Naive thymus-derived CD8-positive, alpha-beta T cell (primary cell): ENCODE results near the gene SDC3. TPM values are rescaled to one million over a fixed set of nuclear protein-coding genes. Genes with fewer than 3 reads are reported as not detected.

Source experiments
- ATAC-seq, 2 donors: fragments of 150-1000 bp; cut with Tn5 transposase in 1 of 2; sonication (Bioruptor Pico), chemical (Tn5 transposase) in 1 of 2; 1 replicate in 1 of 2; 2 replicates in 1 of 2; pipeline ENCODE4 v1.10.0; 2021; ENCODE audit warnings: mild to moderate bottlenecking in 2 of 2, moderate library complexity in 2 of 2
- POLR2A ChIA-PET: fragments of 350-600 bp; sonication (Branson Sonifier 250); formaldehyde crosslinking; loops from one replicate; lab custom pipeline; 2021; ENCODE audit warnings: antibody characterized with exemption; lab: Charles Lee
- DNase-seq, 10 donors: peaks; one replicate each; pipeline versions ENCODE4 v3.0.0 to v3.0.0-alpha.2; 2020 to 2022
- H3K27ac Mint-ChIP-seq, 10 donors: one replicate each; pipeline ENCODE4 v1.8.0; 2020 to 2022; ENCODE audit warnings: mild to moderate bottlenecking in 10 of 10, mixed read lengths in 10 of 10, moderate library complexity in 4 of 10, inconsistent platforms in 1 of 10
- H3K27me3 Mint-ChIP-seq, 5 donors: one replicate each; pipeline ENCODE4 v1.8.0; 2021 to 2022; ENCODE audit warnings: mixed read lengths in 5 of 5
- H3K36me3 Mint-ChIP-seq, 3 donors: one replicate each; pipeline ENCODE4 v1.8.0; 2020 to 2022; ENCODE audit warnings: mixed read lengths in 3 of 3, mild to moderate bottlenecking in 2 of 3, inconsistent platforms in 1 of 3
- H3K4me1 Mint-ChIP-seq, 4 donors: one replicate each; pipeline ENCODE4 v1.8.0; 2021 to 2022; ENCODE audit warnings: mixed read lengths in 4 of 4
- H3K4me3 Mint-ChIP-seq, 10 donors: one replicate each; pipeline ENCODE4 v1.8.0; 2020 to 2022; ENCODE audit warnings: mild to moderate bottlenecking in 10 of 10, mixed read lengths in 10 of 10, moderate library complexity in 6 of 10, inconsistent platforms in 1 of 10
- H3K9me3 Mint-ChIP-seq, 9 donors: one replicate each; pipeline ENCODE4 v1.8.0; 2020 to 2022; ENCODE audit warnings: mixed read lengths in 9 of 9, mild to moderate bottlenecking in 3 of 9, inconsistent platforms in 1 of 9, moderate library complexity in 1 of 9
- polyA plus RNA-seq, 3 donors: library from polyadenylated mRNA; unstranded; fragments of 300-500 nt; fragmentation: Illumina TruSeq; gene quantifications; one replicate each; pipeline ENCODE4 v1.2.3, GENCODE V29; 2021
- total RNA-seq, 8 experiments: library from RNA in 2 of 8; stranded (reverse) in 2 of 8; gene quantifications; one replicate each; pipeline ENCODE4 v1.2.3 and lab custom pipeline; 2021 to 2026

The SDC3 gene
- total and polyA plus RNA-seq, 5 experiments from 2014 or later = 0.16 to 0.66 TPM; not detected in 3

DNA sequence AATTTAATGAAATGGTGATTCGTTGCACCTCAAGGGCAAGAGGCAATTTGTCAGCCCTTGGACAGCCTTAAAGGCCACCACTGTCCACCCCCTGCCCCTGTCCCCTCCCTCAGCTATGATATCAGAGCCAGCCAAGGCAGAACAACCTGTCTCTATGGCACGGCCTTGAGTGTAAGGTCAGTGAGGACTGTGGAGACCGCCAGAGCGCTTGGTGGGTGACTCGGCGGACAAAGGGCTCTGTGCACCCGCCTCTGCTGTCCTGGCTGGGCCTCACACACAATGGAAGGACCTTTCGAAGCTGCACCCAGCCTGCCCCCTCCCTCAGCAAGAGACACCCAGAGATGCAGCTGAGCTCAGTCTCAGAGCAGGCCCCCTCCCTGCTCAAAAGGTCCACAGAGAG lies 50.6 kb downstream of the SDC3 start:
- DNase-seq (no peak), ATAC-seq (no peak)
- H3K4me1 Mint-ChIP-seq = peaks cover 0 to 6% (median 5%) of the 10 kb centered on the region in 4 donors
- H3K27me3 Mint-ChIP-seq = peaks cover 0 to 23% (median 3%) of the 10 kb centered on the region in 5 donors
- POLR2A ChIA-PET = no interaction called here
- H3K9me3 Mint-ChIP-seq = no peaks in the 10 kb centered on the region
- no peak overlapping the region for H3K27ac Mint-ChIP-seq
- no peaks in the 10 kb centered on the region for H3K36me3 Mint-ChIP-seq
- no peak overlapping the region for H3K4me3 Mint-ChIP-seq

GRCh38 chr1:30857062-30857461 lies 51.5 kb downstream of the SDC3 start:
- Mint-ChIP-seq H3K4me1 (peaks cover 0 to 8% (median 5%) of the 10 kb centered on the region in 4 donors), H3K27ac (peak overlapping the region in 1 of 10 donors; percentile 55), H3K9me3 (no peaks in the 10 kb centered on the region), H3K36me3 (no peaks in the 10 kb centered on the region), H3K27me3 (peaks cover 0 to 20% (median 3%) of the 10 kb centered on the region in 5 donors), H3K4me3 (no peak overlapping the region)
- ATAC-seq (no peak), DNase-seq (no peak)
- POLR2A ChIA-PET = no interaction called here

GRCh38 chr1:30856260-30856790 lies 52.2 kb downstream of the SDC3 start:
- Mint-ChIP-seq H3K9me3 (no peaks in the 10 kb centered on the region), H3K27ac (no peak overlapping the region), H3K4me1 (peaks cover 0 to 8% (median 5%) of the 10 kb centered on the region in 4 donors), H3K36me3 (no peaks in the 10 kb centered on the region), H3K27me3 (peaks cover 0 to 20% (median 3%) of the 10 kb centered on the region in 5 donors), H3K4me3 (no peak overlapping the region)
- POLR2A ChIA-PET = no interaction called here
- no peak for ATAC-seq
- no peak for DNase-seq

DNA sequence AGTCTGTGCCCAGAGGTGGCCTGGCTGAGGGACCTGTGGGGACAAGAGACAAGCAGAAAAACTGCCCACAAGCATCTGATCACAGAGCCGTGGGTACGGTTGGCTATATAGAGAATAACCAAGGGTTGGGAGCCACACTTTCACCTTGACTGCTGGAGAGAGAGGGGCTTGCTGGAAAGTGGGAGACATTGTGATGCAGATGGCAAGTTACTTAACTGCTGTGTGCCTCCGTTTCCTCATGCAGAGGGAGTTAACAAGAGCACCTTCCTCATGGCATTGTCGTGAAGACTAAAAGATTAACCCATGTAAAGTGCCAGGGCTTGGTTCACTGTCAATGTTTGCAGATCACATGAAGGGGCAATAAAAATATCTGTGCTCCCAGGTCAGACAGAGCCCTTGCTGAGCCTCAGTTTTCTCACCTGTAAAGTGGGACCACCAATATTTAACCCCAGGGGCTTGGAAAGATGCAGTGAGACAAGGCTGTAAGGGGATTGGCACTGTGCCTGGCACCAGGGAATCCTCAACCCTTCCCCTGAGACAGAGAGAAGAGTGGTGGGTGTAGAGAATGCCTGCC lies 52.8 kb downstream of the SDC3 start:
- Mint-ChIP-seq H3K36me3 (no peaks in the 10 kb centered on the region), H3K4me1 (peaks cover 0 to 8% (median 5%) of the 10 kb centered on the region in 4 donors), H3K27me3 (peaks cover 0 to 18% (median 3%) of the 10 kb centered on the region in 5 donors), H3K4me3 (peak overlapping the region in 1 of 10 donors; percentile 4), H3K9me3 (no peaks in the 10 kb centered on the region), H3K27ac (no peak overlapping the region)
- POLR2A ChIA-PET = no interaction called here
- no peak for ATAC-seq
- no peak for DNase-seq

DNA sequence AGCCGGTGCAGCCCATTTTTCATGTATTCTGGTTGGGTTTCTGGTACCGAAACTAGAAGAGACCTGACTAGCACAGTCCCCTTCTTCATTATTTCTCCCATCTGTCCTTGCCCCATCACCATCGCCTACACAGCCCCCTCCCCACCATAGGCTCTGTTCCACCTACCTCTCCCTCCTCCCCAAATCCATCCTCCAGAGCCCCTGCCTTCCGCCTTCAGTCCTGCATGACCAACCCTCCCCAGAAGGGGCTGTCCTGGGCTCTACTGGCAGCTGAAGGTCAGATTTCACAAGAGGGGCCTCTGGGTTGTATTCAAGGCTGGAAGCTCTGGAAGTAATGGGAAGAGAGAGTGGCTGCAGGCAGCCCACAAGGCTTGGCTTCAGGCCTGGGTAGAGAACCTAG lies 55.2 kb downstream of the SDC3 start:
- DNase-seq = no peak
- Mint-ChIP-seq H3K4me1 (peaks cover 0 to 6% (median 5%) of the 10 kb centered on the region in 4 donors), H3K27me3 (peaks cover 9 to 23% (median 20%) of the 10 kb centered on the region in 5 donors), H3K9me3 (no peaks in the 10 kb centered on the region), H3K4me3 (no peak overlapping the region), H3K36me3 (no peaks in the 10 kb centered on the region), H3K27ac (no peak overlapping the region)
- POLR2A ChIA-PET = no interaction called here
- no peak for ATAC-seq

DNA sequence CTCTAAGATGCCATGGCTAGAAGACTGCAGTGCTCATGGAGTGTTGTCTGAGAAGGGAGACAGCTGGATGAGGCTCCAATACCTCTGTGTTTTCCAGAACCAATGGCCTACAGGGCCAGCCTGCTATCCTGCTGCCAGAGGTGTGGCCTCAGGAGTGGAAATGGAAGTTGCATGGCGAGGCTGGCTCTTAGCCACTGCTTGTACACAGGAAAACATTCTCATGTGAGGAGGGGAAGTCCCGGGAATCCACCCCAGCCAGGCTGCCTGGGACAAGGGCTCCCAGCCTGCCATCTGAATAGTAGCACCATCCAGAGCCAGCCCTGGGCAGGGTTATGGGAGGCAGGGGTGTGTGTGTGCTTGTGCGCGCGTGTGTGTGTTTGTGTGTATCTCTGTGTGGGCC lies 56.5 kb downstream of the SDC3 start:
- POLR2A ChIA-PET = no interaction called here
- H3K4me3 Mint-ChIP-seq = no peak overlapping the region
- H3K27me3 Mint-ChIP-seq = peaks cover 15 to 29% (median 28%) of the 10 kb centered on the region in 5 donors
- H3K9me3 Mint-ChIP-seq = no peaks in the 10 kb centered on the region
- no peaks in the 10 kb centered on the region for H3K36me3 Mint-ChIP-seq
- DNase-seq = no peak
- no peak overlapping the region for H3K27ac Mint-ChIP-seq
- H3K4me1 Mint-ChIP-seq = peaks cover 0 to 6% (median 5%) of the 10 kb centered on the region in 4 donors
- ATAC-seq = no peak

DNA sequence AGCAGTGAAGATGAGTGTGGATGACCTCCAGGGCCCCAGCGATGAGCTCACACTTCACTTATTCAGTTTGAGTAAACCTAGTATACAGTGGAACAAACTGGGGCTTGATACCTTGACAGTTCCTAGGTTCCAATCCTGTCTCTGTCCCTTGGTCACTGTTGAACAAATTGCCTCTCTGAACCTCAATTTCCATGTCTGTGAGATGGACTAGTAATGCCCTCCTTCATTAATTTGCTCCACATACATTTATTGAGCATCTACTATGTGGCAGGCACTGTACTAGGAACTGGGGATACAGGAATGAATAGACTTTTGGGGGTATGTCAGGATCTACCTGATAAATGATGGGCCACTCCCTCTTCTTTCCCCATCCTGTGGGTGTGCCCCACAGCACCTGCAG lies 57.3 kb downstream of the SDC3 start:
- H3K4me3 Mint-ChIP-seq = no peak overlapping the region
- no peak for ATAC-seq
- peaks cover 0 to 6% (median 5%) of the 10 kb centered on the region in 4 donors for H3K4me1 Mint-ChIP-seq
- no peaks in the 10 kb centered on the region for H3K36me3 Mint-ChIP-seq
- peaks cover 15 to 35% (median 31%) of the 10 kb centered on the region in 5 donors for H3K27me3 Mint-ChIP-seq
- no peak overlapping the region for H3K27ac Mint-ChIP-seq
- H3K9me3 Mint-ChIP-seq = no peaks in the 10 kb centered on the region
- POLR2A ChIA-PET = no interaction called here
- DNase-seq = no peak

DNA sequence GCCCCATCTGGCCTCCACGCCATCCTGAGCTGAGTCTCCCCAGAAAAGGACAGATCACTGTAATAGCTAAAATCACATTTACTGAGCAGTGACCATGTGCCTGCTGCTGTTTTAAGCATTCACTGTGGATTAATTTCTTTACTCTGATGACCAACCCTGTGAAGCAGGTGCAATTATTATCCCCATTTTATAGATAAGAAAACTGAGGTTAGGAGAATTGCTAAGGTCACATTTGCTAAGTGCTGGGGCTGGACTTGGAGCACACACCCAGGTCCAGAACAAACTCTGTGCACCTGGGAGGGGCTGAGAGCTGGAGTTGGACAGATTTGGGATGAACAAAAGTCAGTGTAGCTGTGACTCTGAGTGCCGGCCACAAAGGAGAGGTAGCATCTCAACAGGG lies 58.0 kb downstream of the SDC3 start:
- peaks cover 0 to 10% (median 5%) of the 10 kb centered on the region in 4 donors for H3K4me1 Mint-ChIP-seq
- POLR2A ChIA-PET = no interaction called here
- H3K4me3 Mint-ChIP-seq = no peak overlapping the region
- peaks cover 19 to 42% (median 36%) of the 10 kb centered on the region in 5 donors for H3K27me3 Mint-ChIP-seq
- no peak for ATAC-seq
- H3K36me3 Mint-ChIP-seq = no peaks in the 10 kb centered on the region
- no peak overlapping the region for H3K27ac Mint-ChIP-seq
- no peak for DNase-seq
- no peaks in the 10 kb centered on the region for H3K9me3 Mint-ChIP-seq

DNA sequence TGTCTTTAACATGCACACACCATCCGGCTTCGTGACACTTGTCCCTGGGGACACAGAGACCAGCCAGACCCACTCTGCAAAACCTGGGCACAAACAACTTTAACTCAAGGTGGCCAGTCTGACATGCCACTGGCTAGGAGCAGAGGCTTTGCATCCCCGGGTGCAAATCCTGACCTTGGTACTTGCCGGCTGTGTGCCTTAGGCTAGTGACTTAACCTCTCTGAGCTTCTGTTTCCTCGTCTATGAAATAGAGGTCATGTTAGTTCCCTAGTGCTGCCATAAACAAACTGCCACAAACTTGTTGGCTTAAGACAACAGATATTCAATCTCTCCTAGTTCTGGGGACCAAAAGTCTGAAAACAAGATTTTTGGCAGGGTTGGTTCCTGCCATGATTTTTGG lies 60.4 kb downstream of the SDC3 start:
- H3K4me3 Mint-ChIP-seq = no peak overlapping the region
- H3K27me3 Mint-ChIP-seq = peaks cover 30 to 66% (median 48%) of the 10 kb centered on the region in 5 donors
- no peaks in the 10 kb centered on the region for H3K9me3 Mint-ChIP-seq
- H3K36me3 Mint-ChIP-seq = no peaks in the 10 kb centered on the region
- H3K4me1 Mint-ChIP-seq = peaks cover 0 to 8% (median 0%) of the 10 kb centered on the region in 4 donors
- POLR2A ChIA-PET = no interaction called here
- ATAC-seq (no peak), DNase-seq (no peak)
- H3K27ac Mint-ChIP-seq = no peak overlapping the region

DNA sequence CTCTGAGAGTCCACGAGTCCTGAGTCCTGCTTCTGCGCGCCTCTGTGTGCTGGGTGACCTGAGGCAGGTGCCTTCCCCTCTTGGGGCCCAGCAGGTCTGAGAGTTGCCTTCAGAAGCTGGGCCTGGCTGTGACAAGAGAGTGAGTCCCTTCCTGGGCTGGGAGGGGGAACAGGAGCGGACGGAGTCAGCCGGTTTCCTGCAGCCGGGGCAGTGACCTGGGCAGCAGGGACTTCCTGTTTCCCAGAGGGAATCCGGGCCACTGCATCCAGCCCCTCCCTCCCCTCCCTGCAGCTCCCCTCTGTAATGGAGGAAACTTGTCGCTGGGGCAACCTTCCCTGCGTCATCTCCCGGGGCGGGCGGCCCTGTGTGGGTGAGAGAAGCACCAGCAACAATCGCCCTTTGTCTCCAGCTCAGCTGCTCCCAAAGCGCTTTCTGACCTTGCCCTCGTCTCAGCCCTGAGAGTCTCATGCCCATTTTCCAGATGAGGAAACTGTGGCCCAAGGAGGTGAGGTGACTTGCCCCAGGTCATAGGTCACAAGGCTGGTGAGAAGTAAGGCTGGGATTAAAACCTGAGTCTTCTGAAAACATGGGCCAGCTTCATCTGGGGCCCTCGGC lies 61.1 kb downstream of the SDC3 start:
- no peaks in the 10 kb centered on the region for H3K36me3 Mint-ChIP-seq
- no peaks in the 10 kb centered on the region for H3K9me3 Mint-ChIP-seq
- H3K27me3 Mint-ChIP-seq = peaks cover 32 to 73% (median 54%) of the 10 kb centered on the region in 5 donors
- no peak for ATAC-seq
- H3K27ac Mint-ChIP-seq = no peak overlapping the region
- no peak overlapping the region for H3K4me3 Mint-ChIP-seq
- DNase-seq = no peak
- POLR2A ChIA-PET = no interaction called here
- H3K4me1 Mint-ChIP-seq = peaks cover 0 to 6% (median 0%) of the 10 kb centered on the region in 4 donors

GRCh38 chr1:30846587-30846986 lies 62.0 kb downstream of the SDC3 start:
- Mint-ChIP-seq H3K4me1 (peaks cover 0 to 6% (median 0%) of the 10 kb centered on the region in 4 donors), H3K36me3 (no peaks in the 10 kb centered on the region), H3K27ac (no peak overlapping the region), H3K27me3 (peaks cover 35 to 82% (median 56%) of the 10 kb centered on the region in 5 donors), H3K4me3 (no peak overlapping the region), H3K9me3 (no peaks in the 10 kb centered on the region)
- DNase-seq = no peak
- POLR2A ChIA-PET = no interaction called here
- ATAC-seq = no peak

GRCh38 chr1:30845904-30846290 lies 62.7 kb downstream of the SDC3 start:
- Mint-ChIP-seq H3K4me1 (peaks cover 0 to 9% (median 0%) of the 10 kb centered on the region in 4 donors), H3K4me3 (no peak overlapping the region), H3K27me3 (peaks cover 40 to 88% (median 62%) of the 10 kb centered on the region in 5 donors), H3K36me3 (no peaks in the 10 kb centered on the region), H3K27ac (no peak overlapping the region), H3K9me3 (peaks cover 0 to 2% (median 0%) of the 10 kb centered on the region in 9 donors)
- POLR2A ChIA-PET = no interaction called here
- no peak for DNase-seq
- ATAC-seq = no peak

DNA sequence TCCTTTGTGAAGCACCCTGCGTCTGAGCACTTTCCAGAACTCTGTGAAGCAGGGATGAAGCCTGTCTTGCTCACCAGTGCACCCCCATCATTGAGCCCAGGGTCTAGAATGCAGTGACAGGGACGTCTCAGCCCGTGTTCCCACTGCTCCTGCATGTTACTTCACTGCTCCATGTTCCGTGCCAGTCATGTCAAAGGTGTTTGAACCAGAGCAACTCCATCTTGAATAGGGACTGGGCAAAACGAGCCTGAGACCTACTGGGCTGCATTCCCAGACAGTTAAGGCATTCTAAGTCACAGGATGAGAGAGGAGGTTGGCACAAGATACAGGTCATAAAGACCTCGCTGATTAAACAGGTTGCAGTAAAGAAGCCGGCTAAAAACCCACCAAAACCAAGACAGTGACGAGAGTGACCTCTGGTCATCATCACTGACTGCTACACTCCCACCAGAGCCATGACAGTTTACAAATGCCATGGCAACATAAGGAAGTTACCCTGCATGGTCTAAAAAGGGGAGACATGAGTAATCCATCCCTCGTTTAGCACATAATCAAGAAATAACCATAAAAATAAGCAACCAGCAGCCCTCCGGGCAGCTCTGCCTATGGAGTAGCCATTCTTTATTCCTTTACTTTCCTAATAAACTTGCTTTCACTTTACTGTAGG lies 63.2 kb downstream of the SDC3 start:
- H3K4me3 Mint-ChIP-seq = no peak overlapping the region
- peaks cover 40 to 93% (median 64%) of the 10 kb centered on the region in 5 donors for H3K27me3 Mint-ChIP-seq
- no peaks in the 10 kb centered on the region for H3K36me3 Mint-ChIP-seq
- ATAC-seq (no peak), DNase-seq (no peak)
- POLR2A ChIA-PET = no interaction called here
- peaks cover 0 to 9% (median 0%) of the 10 kb centered on the region in 4 donors for H3K4me1 Mint-ChIP-seq
- H3K9me3 Mint-ChIP-seq = peaks cover 0 to 2% (median 0%) of the 10 kb centered on the region in 9 donors
- H3K27ac Mint-ChIP-seq = no peak overlapping the region
